Middle frontal gyrus (tissue), 1 donor: ENCODE data around the gene CCDC187.
"Not testable (repeated sequence)": the region's sequence is repeated elsewhere in the genome, so short reads cannot be mapped to it uniquely, and the experiment has no call there.

Experiments
- DNase-seq: peaks from one replicate; pipeline ENCODE4 v3.0.0-alpha.2; 2015; ENCODE audit warnings: low spot score; ENCODE audit errors: extremely low spot score

CCDC187 gene

GRCh38 chr9:136327304-136327974 lies 23.5 kb upstream of the CCDC187 start, which contains the start of gene GPSM1:
GPSM1 (plus strand) TSS chr9:136327539; CDS start chr9:136327696, 157 bp downstream.
- peak; percentile 9 for DNase-seq

DNA sequence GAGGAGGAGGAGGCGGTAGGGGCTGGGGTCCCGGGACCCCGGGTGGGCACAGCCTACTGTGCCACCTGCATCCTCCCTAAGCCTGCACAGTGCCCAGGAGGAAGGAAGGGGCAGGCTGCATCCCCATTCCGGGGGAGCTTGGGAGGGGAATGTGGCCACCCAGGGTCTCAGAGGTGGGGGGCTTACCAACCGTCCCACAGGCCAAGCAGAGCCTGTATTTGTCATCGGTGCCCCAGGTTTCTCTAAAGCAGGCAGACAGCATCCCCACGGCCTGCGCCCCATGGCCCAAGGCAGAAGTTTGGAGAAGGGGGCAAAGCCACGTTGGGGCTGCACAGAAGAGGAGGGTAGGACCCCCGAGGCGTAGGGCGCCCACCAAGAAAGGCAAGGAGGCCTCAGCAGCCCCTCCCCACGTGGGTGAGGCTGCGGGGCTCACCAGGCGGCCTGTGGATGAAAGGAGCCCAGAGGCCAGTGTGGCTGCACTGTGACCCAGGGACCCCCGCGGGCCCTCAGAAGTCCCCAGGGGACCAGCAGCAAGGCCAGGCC lies 22.9 kb upstream of the CCDC187 start:
- no peak for DNase-seq

DNA sequence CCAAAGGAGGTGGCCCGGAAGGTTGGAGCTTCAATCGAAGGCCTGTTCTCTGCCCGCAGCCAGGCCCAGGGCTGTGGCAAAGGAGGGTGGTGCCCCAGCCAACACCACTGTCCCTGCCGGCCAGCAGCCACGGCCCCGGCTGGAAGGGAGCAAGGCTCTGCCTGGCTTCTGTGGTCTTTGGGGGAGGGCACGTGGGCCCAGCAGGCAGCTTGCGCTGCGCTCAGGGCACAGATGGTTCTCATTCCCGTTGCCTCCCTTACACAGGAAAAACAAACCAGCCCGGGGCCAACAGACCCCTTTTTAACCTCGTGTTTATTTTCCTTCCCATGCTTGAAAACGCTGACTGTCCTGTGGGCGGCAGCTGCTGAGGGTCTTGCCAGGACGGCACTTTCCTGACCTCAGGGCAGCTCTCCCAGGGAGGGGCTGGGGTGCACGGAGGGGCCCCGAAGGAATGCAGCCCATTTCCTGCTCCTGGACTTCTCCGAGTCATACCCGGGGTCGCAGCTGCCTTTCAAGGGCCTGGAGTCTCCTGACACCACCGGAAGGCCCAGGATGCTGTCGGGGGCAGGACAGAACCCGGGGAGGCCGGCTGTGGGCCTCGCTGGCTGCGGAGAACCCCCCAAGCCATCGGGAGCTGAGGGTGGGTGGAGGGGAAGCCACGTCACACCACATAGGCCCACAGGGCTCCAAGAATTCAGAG lies 22.3 kb upstream of the CCDC187 start:
- DNase-seq, result no peak

GRCh38 chr9:136325358-136325757 lies 21.5 kb upstream of the CCDC187 start:
- no peak for DNase-seq

GRCh38 chr9:136324501-136325300 lies 20.8 kb upstream of the CCDC187 start:
- no peak for DNase-seq

DNA sequence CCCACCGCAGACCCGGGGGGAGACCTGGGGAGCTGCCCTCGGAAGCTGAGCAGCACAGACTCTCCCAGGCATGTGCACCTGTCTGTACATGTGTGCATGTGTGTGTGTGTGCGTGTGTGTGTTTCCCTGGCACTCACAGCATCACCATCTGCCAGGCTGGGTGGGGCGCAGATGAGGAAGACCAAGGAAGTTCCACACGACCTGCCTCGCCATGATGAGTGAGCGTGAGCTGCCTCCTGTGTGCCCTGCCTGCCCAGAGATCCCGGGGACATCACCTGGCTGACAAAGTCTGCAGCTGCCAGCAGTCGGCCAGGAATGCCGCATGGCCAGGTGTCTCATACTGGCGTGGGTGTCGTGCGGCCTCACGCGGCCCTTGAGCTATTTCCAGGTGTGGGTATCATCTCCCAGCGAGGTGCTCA lies 19.5 kb upstream of the CCDC187 start:
- no peak for DNase-seq

- DNase-seq, result no peak
Observed at GRCh38 chr9:136322756-136323330, 18.9 kb upstream of the CCDC187 start.

DNA sequence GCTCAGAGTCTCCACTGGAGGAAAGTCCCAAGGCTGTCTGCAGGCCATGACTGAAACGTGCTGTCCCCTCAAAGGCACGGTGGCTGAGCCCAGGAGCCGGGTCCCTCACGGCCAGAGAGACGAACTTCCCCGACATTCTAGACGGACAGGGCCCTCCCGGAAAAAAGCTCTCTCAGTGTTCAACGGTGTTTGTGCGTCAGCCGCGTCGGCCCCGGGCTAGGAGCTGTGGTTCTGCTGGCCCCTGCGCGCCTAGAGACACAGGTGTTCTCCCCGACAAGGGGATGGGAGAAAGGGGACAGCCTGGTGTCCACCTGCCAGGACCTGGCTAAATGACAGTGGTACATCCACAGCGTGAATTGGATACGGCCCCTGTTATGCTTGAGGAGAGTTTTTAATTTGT lies 17.7 kb upstream of the CCDC187 start:
- no peak for DNase-seq

- not testable (repeated sequence) for DNase-seq
Observed at GRCh38 chr9:136320972-136321371, 17.1 kb upstream of the CCDC187 start.

DNA sequence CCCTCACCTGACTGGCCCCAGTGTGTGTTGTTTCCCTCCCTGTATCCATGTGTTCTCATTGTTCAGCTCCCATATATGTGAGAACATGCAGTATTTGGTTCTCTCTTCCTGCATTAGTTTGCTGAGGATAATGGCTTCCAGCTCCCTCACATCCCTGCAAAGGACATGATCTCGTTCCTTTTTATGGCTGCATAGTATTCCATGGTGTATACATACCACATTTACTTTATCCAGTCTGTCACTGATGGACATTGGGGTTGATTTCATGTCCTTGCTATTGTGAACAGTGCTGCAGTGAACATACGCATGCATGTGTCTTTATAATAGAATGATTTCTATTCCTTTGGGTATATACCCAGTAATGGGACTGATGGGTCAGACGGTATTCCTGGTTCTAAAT lies 16.1 kb upstream of the CCDC187 start:
- not testable (repeated sequence) for DNase-seq

DNA sequence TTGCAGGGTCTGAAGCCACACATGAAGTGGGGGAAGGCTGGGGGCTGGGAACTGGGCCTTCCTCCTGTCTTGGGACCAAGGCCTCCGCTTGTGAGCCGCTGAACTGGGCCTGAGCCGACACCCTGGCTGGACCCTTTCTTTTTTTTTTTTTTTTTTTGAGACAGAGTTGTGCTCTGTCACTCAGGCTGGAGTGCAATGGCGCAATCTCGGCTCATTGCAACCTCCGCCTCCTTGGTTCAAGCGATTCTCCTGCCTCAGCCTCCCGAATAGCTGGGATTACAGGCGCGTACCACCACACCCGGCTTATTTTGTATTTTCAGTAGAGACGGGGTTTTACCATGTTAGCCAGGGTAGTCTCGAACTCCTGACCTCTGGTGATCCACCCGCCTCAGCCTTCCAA lies 15.3 kb upstream of the CCDC187 start:
- not testable (repeated sequence) for DNase-seq

GRCh38 chr9:136318776-136319241 lies 14.9 kb upstream of the CCDC187 start:
- no peak for DNase-seq

GRCh38 chr9:136318111-136318775 lies 14.3 kb upstream of the CCDC187 start:
- DNase-seq, result no peak

DNA sequence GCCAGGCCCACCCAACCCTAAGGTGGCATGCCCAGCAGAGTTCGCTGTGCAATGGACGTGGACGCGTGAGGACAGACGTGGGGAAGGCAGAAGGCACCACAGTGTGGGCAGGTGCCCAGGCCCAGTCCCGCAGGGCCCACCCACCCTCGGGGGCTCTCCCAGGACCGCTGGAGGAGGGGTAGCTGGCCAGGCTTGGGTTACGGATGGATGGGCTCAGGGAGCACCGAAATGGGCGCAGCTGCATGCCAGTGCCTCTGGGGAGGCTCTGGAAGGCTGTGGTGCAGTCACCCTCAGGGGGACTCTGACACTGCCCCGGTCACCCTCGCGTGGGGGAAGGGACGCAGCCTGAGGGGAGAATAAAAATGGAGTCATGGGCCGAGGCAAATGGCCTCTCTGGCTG lies 13.8 kb upstream of the CCDC187 start:
- no peak for DNase-seq

- DNase-seq, result no peak
Observed at GRCh38 chr9:136316896-136317676, 13.2 kb upstream of the CCDC187 start.

GRCh38 chr9:136316271-136316751 lies 12.4 kb upstream of the CCDC187 start:
- DNase-seq, result no peak

DNA sequence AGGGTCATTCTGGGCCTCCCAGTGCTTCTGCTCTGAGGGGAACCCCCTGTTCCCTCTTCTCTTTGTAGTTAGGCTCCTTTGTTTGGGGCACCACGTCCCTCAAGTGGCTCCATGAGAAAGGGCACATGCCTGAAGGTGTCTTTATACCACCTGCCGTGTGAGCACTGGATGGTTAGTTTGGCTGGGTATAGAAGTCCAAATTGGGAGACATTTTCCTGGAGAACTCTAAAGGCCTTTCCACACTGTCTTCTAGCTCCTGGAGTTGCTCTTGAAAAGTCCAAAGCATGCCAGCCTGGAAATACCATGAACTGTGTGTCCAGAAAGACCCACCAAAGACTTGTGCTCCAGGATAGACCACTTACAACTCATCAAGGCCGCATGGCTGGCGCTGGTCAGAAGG lies 11.1 kb upstream of the CCDC187 start:
- no peak for DNase-seq

DNA sequence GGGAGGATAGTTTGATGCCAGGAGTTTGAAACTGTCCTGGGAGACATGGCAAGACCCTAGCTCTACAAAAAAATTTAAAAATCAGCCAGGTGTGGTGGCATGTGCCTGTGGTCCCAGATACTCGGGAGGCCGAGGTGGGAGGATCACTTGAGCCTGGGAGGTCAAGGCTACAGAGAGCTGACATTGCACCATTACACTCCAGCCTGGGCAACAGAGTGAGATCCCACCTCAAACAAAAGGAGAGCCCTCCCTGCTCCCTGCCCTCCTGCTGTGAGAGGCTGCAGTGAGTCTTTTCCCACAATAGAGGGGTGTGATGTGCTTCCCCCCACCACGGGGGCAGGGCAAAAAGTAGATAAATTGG lies 10.1 kb upstream of the CCDC187 start:
- no peak for DNase-seq

DNA sequence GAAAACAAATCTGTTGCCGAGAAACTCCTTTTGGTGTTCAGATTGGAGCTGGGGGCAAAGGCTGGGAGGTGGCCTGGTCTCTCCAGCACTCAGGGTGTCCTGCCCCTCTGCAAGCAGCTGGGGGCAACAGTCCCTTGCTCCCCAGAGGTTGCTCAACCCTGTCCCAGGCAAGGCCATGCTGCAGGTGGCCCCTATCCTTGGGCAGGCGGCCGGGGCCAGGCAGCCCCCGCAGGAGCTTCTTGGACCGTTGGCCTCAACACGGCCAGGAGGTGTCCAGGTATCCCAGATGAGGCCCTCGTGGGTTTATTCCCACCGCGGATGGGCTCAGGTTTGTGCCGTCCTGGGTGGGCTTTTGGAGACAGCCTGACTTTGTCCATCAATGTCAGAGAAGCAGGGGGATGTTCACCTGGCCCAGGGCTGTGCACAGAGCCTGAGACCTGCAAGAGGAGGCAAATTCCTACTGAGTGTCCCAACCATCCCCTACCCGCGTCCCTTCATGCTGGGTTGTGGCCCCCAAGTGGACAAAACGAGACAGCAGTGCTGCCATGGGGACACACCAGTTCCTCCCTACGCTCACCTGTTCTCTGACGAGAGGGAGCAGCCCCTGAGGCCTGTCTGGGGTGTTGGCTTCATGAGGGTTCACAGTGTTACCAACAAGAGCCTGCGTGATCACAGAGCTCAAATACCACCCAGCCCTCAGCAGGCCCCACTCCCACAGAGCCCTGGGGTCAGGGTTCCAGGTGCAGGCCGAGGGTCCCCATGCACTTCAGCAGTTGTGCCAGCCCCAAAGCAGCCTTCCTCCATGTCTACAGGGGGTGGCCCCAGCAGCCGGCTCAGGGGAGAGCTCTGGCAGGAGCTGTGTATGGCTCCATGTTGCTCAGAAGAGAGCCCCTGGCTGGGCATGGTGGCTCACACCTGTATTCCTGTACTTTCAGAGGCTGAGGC lies 9.5 kb upstream of the CCDC187 start:
- DNase-seq, result no peak
